Activated B cell treated with CpG ODN at 0.5 μM for 24 hours (primary cell): ENCODE results near the gene COPZ1. TPM values are rescaled to one million over a fixed set of nuclear protein-coding genes. Genes with fewer than 3 reads are reported as not detected.
A peak's percentile ranks its signal among the peaks of the same experiment; 100 is the strongest.

Experiments used
- ATAC-seq: fragments of 200-7000 bp; cut with Tn5 transposase; one replicate; pipeline ENCODE4 v1.10.0; 2021; ENCODE audit warnings: low read depth, mild to moderate bottlenecking, moderate library complexity
- CTCF ChIA-PET: fragments of 350-600 bp; sonication (Branson Sonifier 250); formaldehyde crosslinking; loops from one replicate; lab custom pipeline; 2021; ENCODE audit warnings: antibody characterized with exemption; lab: Charles Lee
- POLR2A ChIA-PET: fragments of 350-600 bp; sonication (Branson Sonifier 250); formaldehyde crosslinking; loops from one replicate; lab custom pipeline; 2021; ENCODE audit warnings: antibody characterized with exemption; lab: Charles Lee
- DNase-seq: peaks from one replicate; pipeline ENCODE4 v3.0.0; 2022
- H3K27ac Mint-ChIP-seq: one replicate; pipeline ENCODE4 v1.8.0; 2020; ENCODE audit warnings: mixed read lengths
- H3K27me3 Mint-ChIP-seq: one replicate; pipeline ENCODE4 v1.8.0; 2021; ENCODE audit warnings: mixed read lengths
- H3K36me3 Mint-ChIP-seq: one replicate; pipeline ENCODE4 v1.8.0; 2021; ENCODE audit warnings: low read depth, mixed read lengths
- H3K4me1 Mint-ChIP-seq: one replicate; pipeline ENCODE4 v1.8.0; 2021; ENCODE audit warnings: mixed read lengths
- H3K4me3 Mint-ChIP-seq: one replicate; pipeline ENCODE4 v1.8.0; 2020; ENCODE audit warnings: mild to moderate bottlenecking, mixed read lengths
- H3K9me3 Mint-ChIP-seq: one replicate; pipeline ENCODE4 v1.8.0; 2020; ENCODE audit warnings: mixed read lengths
- intact Hi-C: fragments of 100-400 bp; cut with micrococcal nuclease; formaldehyde crosslinking; loops from one replicate; pipeline ENCODE4 v1.15.1; 2024
- total RNA-seq: library from RNA; stranded (reverse); gene quantifications from 2 replicates; pipeline ENCODE4 v1.2.3, GENCODE V29; 2022
- TF ChIP-seq, protein P1 (sequence below): fragments of 200-600 bp; IDR thresholded peaks from one replicate; pipeline ENCODE4 v1.8.0; 2022; ENCODE audit warnings: antibody characterized with exemption, mild to moderate bottlenecking

Gene COPZ1
- total RNA-seq, 1 donor from 2014 or later: 120 TPM

DNA sequence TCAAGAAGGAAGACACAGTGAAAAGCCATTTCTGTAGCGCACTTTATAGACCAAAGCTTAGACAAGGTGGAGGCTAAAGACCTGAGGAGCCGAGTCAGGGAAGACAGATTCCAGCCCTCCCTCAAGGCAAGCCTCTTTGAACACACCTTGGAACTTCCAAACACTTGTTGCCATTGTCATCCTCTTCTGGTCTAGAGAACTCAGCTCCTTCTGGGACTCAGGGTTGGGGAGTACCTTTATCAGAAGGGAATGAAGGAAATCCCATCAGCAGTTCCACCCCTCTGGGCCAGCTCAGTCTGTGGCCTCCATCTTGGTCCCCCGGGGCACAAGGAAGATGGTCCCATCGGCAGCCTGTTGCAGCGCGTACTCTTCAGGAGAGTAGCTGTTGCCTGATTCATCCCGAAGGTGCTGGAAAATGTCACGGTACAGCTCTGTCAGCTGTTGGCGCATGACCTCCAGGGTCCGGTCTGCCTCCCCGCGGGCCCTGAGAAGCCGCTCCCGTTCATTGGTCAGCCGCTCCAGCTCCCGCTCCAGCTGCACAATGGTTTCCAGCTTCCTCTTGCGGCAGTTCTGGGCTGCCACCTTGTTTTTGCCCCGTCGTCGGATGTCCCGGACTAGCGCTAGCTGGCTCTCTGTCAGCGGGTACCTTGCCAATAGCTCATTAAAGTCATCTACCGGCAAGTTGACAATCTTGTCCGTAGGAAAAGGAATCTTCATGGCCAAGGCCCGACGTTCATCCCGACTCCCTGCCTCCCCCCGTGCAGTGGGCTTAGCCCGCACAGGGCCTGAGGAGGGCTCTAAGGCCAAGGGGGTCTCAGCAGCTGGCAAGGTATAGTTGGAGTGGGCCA is 32.6 kb upstream of the COPZ1 start:
- no peak overlapping the region for H3K27ac Mint-ChIP-seq
- H3K4me3 Mint-ChIP-seq: no peak overlapping the region
- CTCF ChIA-PET: interaction anchor here (0.8 to 2.8 kb wide), 9 partner anchors 33 to 101 kb away, joined by 3 to 10 read pairs (median 3); partner anchors contain the start of gene COPZ1
- intact Hi-C loops: no loop called here
- POLR2A ChIA-PET: interaction anchor here (0.6 to 6.3 kb wide), 6 partner anchors 8 to 731 kb away, joined by 3 to 54 read pairs (median 8); partner anchors contain the start of genes CBX5, COPZ1 and HNRNPA1
- ATAC-seq: no peak
- DNase-seq: no peak
- TF ChIP-seq, protein P1, sequence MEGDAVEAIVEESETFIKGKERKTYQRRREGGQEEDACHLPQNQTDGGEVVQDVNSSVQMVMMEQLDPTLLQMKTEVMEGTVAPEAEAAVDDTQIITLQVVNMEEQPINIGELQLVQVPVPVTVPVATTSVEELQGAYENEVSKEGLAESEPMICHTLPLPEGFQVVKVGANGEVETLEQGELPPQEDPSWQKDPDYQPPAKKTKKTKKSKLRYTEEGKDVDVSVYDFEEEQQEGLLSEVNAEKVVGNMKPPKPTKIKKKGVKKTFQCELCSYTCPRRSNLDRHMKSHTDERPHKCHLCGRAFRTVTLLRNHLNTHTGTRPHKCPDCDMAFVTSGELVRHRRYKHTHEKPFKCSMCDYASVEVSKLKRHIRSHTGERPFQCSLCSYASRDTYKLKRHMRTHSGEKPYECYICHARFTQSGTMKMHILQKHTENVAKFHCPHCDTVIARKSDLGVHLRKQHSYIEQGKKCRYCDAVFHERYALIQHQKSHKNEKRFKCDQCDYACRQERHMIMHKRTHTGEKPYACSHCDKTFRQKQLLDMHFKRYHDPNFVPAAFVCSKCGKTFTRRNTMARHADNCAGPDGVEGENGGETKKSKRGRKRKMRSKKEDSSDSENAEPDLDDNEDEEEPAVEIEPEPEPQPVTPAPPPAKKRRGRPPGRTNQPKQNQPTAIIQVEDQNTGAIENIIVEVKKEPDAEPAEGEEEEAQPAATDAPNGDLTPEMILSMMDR: no peak
- peaks cover 19% of the 10 kb centered on the region for H3K4me1 Mint-ChIP-seq
- H3K27me3 Mint-ChIP-seq: peaks cover 3% of the 10 kb centered on the region
- H3K36me3 Mint-ChIP-seq: peaks cover 12% of the 10 kb centered on the region
- no peaks in the 10 kb centered on the region for H3K9me3 Mint-ChIP-seq

DNA sequence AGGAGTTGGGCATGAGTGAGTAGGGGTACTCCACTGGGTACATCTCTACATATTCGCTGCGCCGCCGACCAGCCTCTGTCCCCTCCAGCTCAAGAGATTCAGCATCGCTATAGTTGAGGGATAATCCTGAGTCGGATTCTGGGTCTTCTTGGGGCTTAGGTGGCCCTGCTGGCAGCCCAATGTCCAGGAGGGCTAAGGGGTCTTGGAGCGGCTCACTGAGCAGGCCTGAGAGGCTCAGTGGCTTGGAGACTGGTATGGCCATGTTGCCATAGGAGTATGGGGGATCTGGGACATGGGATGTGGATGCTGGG is 32.0 kb upstream of the COPZ1 start:
- peaks cover 5% of the 10 kb centered on the region for H3K27me3 Mint-ChIP-seq
- intact Hi-C loops: no loop called here
- ChIA-PET POLR2A (interaction anchor here (1.0 to 6.3 kb wide), 6 partner anchors 9 to 66 kb away, joined by 3 to 54 read pairs (median 8); partner anchors contain the start of genes CBX5, COPZ1 and HNRNPA1), CTCF (interaction anchor here (0.9 to 2.8 kb wide), 9 partner anchors 32 to 101 kb away, joined by 3 to 11 read pairs (median 6); partner anchors contain the start of gene COPZ1)
- TF ChIP-seq, protein P1: no peak
- peaks cover 12% of the 10 kb centered on the region for H3K36me3 Mint-ChIP-seq
- H3K4me3 Mint-ChIP-seq: no peak overlapping the region
- no peak overlapping the region for H3K27ac Mint-ChIP-seq
- H3K9me3 Mint-ChIP-seq: no peaks in the 10 kb centered on the region
- ATAC-seq (no peak), DNase-seq (no peak)
- peaks cover 21% of the 10 kb centered on the region for H3K4me1 Mint-ChIP-seq

DNA sequence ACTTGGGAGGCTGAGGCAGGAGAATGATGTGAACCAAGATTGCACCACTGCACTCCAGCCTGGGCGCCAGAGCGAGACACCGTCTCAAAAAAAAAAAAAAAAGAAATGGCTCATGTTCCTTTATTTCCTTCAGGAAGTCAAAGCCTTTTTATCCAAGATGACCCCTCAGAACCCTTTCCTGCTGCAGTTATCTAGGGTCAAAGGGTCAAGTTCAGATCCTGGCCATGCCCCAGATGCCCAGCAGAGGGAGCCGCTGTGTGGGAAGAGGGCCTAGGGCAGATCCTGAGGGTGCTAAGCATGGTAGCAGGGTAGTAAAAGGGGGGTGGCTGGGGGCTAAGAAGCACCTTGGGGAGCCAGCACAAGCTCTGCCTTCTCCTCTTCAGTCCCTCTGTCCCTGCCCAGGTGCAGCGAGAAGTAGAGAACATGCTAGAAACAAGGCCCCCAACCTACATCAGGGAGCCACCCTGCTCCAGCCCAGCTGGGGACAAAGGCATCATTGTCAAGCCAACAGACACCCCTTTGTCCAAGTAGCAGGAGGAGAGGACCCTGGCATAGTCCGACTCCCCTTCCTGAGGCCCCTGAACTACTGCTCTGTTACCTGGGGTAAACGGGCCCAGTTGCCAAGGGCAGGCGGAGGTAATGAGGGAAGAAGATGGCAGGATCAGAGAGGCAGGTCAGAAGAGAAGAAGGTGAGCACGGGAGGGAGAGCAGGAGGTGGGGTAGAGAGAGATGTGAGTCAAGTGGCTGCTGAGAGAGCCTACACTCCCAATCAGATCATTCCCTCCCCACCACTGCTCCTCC is 30.6 kb upstream of the COPZ1 start:
- TF ChIP-seq, protein P1: no peak
- H3K4me1 Mint-ChIP-seq: peaks cover 12% of the 10 kb centered on the region
- ChIA-PET CTCF (interaction anchor here (0.8 to 2.8 kb wide), 14 partner anchors 10 to 145 kb away, joined by 3 to 11 read pairs (median 4); partner anchors contain the start of gene COPZ1), POLR2A (interaction anchor here (1.0 to 6.3 kb wide), 4 partner anchors 10 to 64 kb away, joined by 3 to 54 read pairs (median 12); partner anchors contain the start of genes CBX5, COPZ1 and HNRNPA1)
- ATAC-seq (peak; percentile 79), DNase-seq (no peak)
- intact Hi-C loops: loop anchor here (1.0 kb wide), 2 partner anchors 30 to 74 kb away; no protein-coding TSS in a partner anchor
- peaks cover 6% of the 10 kb centered on the region for H3K36me3 Mint-ChIP-seq
- H3K27ac Mint-ChIP-seq: no peak overlapping the region
- no peak overlapping the region for H3K4me3 Mint-ChIP-seq
- peaks cover 12% of the 10 kb centered on the region for H3K27me3 Mint-ChIP-seq
- no peaks in the 10 kb centered on the region for H3K9me3 Mint-ChIP-seq

DNA sequence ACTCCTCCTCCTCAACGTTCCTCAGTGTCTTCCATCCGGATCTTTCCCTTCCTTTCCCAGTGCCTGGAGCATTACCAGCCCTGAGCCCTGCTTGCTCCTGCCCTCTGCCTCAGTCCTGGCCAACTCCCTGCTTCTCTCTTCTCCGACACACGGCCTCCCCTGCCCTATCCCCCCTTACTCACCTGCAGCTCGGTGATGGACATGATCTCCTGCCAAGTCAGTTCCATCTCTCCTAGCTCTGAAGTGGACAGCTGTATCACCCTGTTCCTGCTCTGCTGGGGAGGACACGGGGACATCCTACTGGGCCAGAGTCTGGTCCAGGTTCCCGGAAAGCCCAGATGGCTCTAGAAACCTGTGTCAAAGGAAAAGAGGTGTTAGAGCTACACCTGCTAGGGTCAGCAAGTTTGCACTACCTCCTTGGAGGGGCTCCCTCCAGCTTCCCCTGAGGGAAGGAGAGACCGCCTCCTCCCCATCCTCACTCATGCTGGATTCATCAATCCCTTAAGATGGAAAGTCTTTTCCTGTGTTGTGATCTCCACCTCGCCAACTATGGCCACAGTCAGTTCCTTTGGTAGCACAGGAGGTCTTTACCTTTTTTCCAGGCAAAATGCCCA is 29.9 kb upstream of the COPZ1 start:
- ChIA-PET CTCF (interaction anchor here (0.9 to 2.2 kb wide), 5 partner anchors 12 to 58 kb away, joined by 4 to 7 read pairs (median 5); partner anchors contain the start of gene COPZ1), POLR2A (interaction anchor here (1.8 to 6.3 kb wide), 3 partner anchors 8 to 30 kb away, joined by 6 to 54 read pairs (median 13); partner anchors contain the start of genes CBX5, COPZ1 and HNRNPA1)
- H3K9me3 Mint-ChIP-seq: no peaks in the 10 kb centered on the region
- H3K4me3 Mint-ChIP-seq: no peak overlapping the region
- peaks cover 2% of the 10 kb centered on the region for H3K36me3 Mint-ChIP-seq
- intact Hi-C loops: loop anchor here (1.0 kb wide), 2 partner anchors 29 to 73 kb away; no protein-coding TSS in a partner anchor
- H3K4me1 Mint-ChIP-seq: peaks cover 10% of the 10 kb centered on the region
- ATAC-seq (no peak), DNase-seq (no peak)
- TF ChIP-seq, protein P1: no peak
- no peak overlapping the region for H3K27ac Mint-ChIP-seq
- peaks cover 19% of the 10 kb centered on the region for H3K27me3 Mint-ChIP-seq
